Fibroblast of the aortic adventitia (primary cell): ENCODE results near the gene ABL1. TPM values are rescaled to one million over a fixed set of nuclear protein-coding genes. Genes with fewer than 3 reads are reported as not detected.

Experiments
- DNase-seq: peaks from one replicate; pipeline ENCODE4 v3.0.0-alpha.2; 2010; ENCODE audit warnings: low read depth
- H3K4me3 ChIP-seq: 2 replicates; pipeline ENCODE4 v1.5.1; 2011; ENCODE audit warnings: low read depth, mild to moderate bottlenecking, control low read depth, low read length, moderate library complexity
- CTCF ChIP-seq: IDR thresholded peaks from 2 replicates; pipeline ENCODE4 v1.5.1; 2011; ENCODE audit warnings: mild to moderate bottlenecking, low read length, control low read depth, inconsistent platforms; ENCODE audit not compliant: insufficient read depth
- total RNA-seq: library from RNA; depleted of rRNA; stranded (reverse); fragments of >200 nt; gene quantifications from 2 replicates; pipeline ENCODE4 v1.2.3, GENCODE V29; 2012; ENCODE audit warnings: low replicate concordance

The ABL1 gene
- total RNA-seq, 1 donor, result 73.3 TPM

- no peak overlapping the region for H3K4me3 ChIP-seq
- DNase-seq, result no peak
- no peak for TF ChIP-seq CTCF
Measured at GRCh38 chr9:130862217-130862616, 27.2 kb downstream of the ABL1 start.

- no peak for TF ChIP-seq CTCF
- no peak for DNase-seq
- H3K4me3 ChIP-seq, result no peak overlapping the region
Measured at GRCh38 chr9:130862747-130863146, 27.7 kb downstream of the ABL1 start.

- H3K4me3 ChIP-seq, result no peak overlapping the region
- no peak for TF ChIP-seq CTCF
- DNase-seq, result no peak
Measured at GRCh38 chr9:130864541-130864940, 29.5 kb downstream of the ABL1 start.

GRCh38 chr9:130865921-130866320 is 30.9 kb downstream of the ABL1 start:
- no peak for TF ChIP-seq CTCF
- no peak overlapping the region for H3K4me3 ChIP-seq
- DNase-seq, result no peak

GRCh38 chr9:130866474-130866965 is 31.5 kb downstream of the ABL1 start:
- peak overlapping the region; percentile 36 for H3K4me3 ChIP-seq
- DNase-seq, result peak; percentile 89
- TF ChIP-seq CTCF, result peak; percentile 89

GRCh38 chr9:130867556-130867955 is 32.5 kb downstream of the ABL1 start:
- no peak overlapping the region for H3K4me3 ChIP-seq
- TF ChIP-seq CTCF, result no peak
- DNase-seq, result no peak

- no peak for TF ChIP-seq CTCF
- DNase-seq, result no peak
Measured at GRCh38 chr9:130868230-130868629, 33.2 kb downstream of the ABL1 start.

More at GRCh38 chr9:130868230-130868629, 33.2 kb downstream of the ABL1 start:
- no peak overlapping the region for H3K4me3 ChIP-seq
